ENCODE measurements around the gene ABRAXAS1. TPM values are rescaled to one million over a fixed set of nuclear protein-coding genes. Genes with fewer than 3 reads are reported as not detected.

The ABRAXAS1 gene
- total RNA-seq, 1 donor from 2014 or later: 37.5 TPM

DNA sequence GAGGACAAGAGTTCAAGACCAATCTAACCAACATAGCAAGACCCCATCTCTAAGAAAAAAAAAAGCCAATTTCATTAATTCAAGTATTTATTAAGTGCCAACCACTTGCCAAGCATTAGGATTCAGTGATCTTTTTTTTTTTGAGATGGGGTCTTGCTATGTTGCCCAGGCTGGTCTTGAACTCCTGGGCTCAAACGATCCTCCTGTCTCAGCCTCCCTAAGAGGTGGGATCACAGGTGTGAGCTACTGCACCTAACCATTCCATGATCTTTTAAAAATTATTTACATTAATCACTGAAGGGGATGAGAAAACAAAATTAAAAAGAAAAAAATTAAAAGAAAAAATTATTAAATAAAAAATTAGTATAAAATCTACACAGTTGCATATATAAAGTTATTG, 53.7 kb downstream of the ABRAXAS1 start:
- no peaks in the 10 kb centered on the region for H3K36me3 Mint-ChIP-seq (ENCODE audit: low read depth, unreplicated experiment)
- H3K4me1 Mint-ChIP-seq (ENCODE audit: unreplicated experiment): no peaks in the 10 kb centered on the region
- H3K4me3 Mint-ChIP-seq (ENCODE audit: unreplicated experiment): no peak overlapping the region
- H3K9me3 Mint-ChIP-seq (ENCODE audit: unreplicated experiment): no peaks in the 10 kb centered on the region
- H3K27ac Mint-ChIP-seq (ENCODE audit: unreplicated experiment): no peak overlapping the region
- no peaks in the 10 kb centered on the region for H3K27me3 Mint-ChIP-seq (ENCODE audit: unreplicated experiment)
- no peak for DNase-seq (ENCODE audit: low spot score)
- TF ChIP-seq, protein P1, sequence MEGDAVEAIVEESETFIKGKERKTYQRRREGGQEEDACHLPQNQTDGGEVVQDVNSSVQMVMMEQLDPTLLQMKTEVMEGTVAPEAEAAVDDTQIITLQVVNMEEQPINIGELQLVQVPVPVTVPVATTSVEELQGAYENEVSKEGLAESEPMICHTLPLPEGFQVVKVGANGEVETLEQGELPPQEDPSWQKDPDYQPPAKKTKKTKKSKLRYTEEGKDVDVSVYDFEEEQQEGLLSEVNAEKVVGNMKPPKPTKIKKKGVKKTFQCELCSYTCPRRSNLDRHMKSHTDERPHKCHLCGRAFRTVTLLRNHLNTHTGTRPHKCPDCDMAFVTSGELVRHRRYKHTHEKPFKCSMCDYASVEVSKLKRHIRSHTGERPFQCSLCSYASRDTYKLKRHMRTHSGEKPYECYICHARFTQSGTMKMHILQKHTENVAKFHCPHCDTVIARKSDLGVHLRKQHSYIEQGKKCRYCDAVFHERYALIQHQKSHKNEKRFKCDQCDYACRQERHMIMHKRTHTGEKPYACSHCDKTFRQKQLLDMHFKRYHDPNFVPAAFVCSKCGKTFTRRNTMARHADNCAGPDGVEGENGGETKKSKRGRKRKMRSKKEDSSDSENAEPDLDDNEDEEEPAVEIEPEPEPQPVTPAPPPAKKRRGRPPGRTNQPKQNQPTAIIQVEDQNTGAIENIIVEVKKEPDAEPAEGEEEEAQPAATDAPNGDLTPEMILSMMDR (IDR thresholded peaks at IDR 0.05; ENCODE audit: unreplicated experiment): no peak

DNA sequence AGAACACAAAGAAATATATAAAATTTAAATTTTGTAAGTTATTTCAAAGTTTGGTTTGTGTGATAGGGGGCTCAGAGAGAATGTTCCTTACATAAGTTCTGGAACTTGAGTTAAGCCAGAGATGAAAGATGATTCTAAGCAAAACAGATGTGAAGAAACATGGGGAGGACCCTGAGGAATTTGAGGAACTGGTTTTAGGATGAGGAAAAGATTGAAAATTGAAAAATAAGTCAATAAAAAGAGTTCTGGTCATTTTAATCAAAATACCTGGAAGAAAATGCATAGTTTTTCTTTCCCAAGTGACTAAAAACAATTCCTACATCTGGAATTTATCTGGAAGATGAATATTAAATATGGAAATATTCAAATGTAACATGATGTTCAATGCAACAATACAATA, 66.7 kb downstream of the ABRAXAS1 start:
- Mint-ChIP-seq H3K27me3 (ENCODE audit: unreplicated experiment) (no peaks in the 10 kb centered on the region), H3K9me3 (ENCODE audit: unreplicated experiment) (no peaks in the 10 kb centered on the region), H3K4me3 (ENCODE audit: unreplicated experiment) (no peak overlapping the region), H3K4me1 (ENCODE audit: unreplicated experiment) (peaks cover 6% of the 10 kb centered on the region), H3K27ac (ENCODE audit: unreplicated experiment) (no peak overlapping the region), H3K36me3 (ENCODE audit: low read depth, unreplicated experiment) (peaks cover 5% of the 10 kb centered on the region)
- TF ChIP-seq, protein P1 (IDR thresholded peaks at IDR 0.05; ENCODE audit: unreplicated experiment): no peak
- no peak for DNase-seq (ENCODE audit: low spot score)

DNA sequence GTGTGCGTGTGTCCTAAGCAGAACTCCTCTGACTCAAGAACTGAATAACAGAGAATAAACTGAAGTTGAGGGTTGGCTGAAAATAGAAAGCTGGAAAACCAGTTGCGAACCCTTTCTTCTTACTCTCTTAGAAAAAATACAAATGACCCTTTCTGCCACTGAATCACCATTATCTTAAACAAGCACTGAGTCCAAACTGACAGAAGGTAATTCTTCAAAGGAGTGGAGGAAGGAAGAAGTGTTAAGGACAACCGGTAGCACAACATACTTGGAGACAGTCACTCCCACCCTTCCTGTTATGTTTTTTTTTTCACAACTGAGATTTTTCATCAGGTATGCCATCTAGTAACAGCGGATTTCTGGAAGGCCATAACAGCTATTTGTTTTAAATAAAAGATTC, 67.3 kb downstream of the ABRAXAS1 start:
- TF ChIP-seq, protein P1 (IDR thresholded peaks at IDR 0.05; ENCODE audit: unreplicated experiment): no peak
- no peaks in the 10 kb centered on the region for H3K9me3 Mint-ChIP-seq (ENCODE audit: unreplicated experiment)
- H3K4me3 Mint-ChIP-seq (ENCODE audit: unreplicated experiment): peak overlapping the region; percentile 65
- peaks cover 6% of the 10 kb centered on the region for H3K4me1 Mint-ChIP-seq (ENCODE audit: unreplicated experiment)
- peaks cover 10% of the 10 kb centered on the region for H3K36me3 Mint-ChIP-seq (ENCODE audit: low read depth, unreplicated experiment)
- H3K27ac Mint-ChIP-seq (ENCODE audit: unreplicated experiment): peak overlapping the region; percentile 32
- no peaks in the 10 kb centered on the region for H3K27me3 Mint-ChIP-seq (ENCODE audit: unreplicated experiment)
- no peak for DNase-seq (ENCODE audit: low spot score)

DNA sequence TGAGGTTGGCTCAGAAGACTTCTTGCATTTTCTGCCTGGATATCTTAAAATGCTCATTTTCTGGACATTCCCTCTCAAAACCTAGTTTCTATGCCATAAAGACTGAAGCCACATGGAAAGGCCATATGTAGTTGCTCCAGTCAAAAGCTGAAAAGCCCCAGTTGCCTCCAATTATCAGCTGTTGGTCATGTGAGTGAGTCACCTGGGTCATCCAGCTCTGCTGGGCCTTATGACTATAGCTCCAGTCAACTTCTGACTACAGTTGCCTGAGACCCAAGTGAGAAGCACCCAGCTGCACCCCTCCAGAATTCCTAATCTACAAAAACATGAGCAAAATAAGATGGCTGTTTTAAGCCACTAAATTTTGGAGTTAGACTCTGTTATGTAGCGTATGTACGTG, 71.2 kb downstream of the ABRAXAS1 start:
- no peak for DNase-seq (ENCODE audit: low spot score)
- Mint-ChIP-seq H3K27me3 (ENCODE audit: unreplicated experiment) (no peaks in the 10 kb centered on the region), H3K9me3 (ENCODE audit: unreplicated experiment) (no peaks in the 10 kb centered on the region), H3K4me1 (ENCODE audit: unreplicated experiment) (peaks cover 6% of the 10 kb centered on the region), H3K36me3 (ENCODE audit: low read depth, unreplicated experiment) (peaks cover 5% of the 10 kb centered on the region), H3K4me3 (ENCODE audit: unreplicated experiment) (no peak overlapping the region), H3K27ac (ENCODE audit: unreplicated experiment) (no peak overlapping the region)
- TF ChIP-seq, protein P1 (IDR thresholded peaks at IDR 0.05; ENCODE audit: unreplicated experiment): no peak

Other genes starting within 250 kb of the ABRAXAS1 start
- 14.1 TPM for gene COQ2, start 200.3 kb downstream of the ABRAXAS1 start, total RNA-seq (ENCODE audit: unreplicated experiment)
- gene HPSE, start 150.3 kb downstream of the ABRAXAS1 start, total RNA-seq (ENCODE audit: unreplicated experiment): 41.0 TPM
- 14.7 TPM for gene HELQ, start 29.3 kb downstream of the ABRAXAS1 start, total RNA-seq (ENCODE audit: unreplicated experiment)
- gene MRPS18C, start 29.0 kb downstream of the ABRAXAS1 start, total RNA-seq (ENCODE audit: unreplicated experiment): 36.4 TPM
- 16.0 TPM for gene GPAT3, start 51.0 kb upstream of the ABRAXAS1 start, total RNA-seq (ENCODE audit: unreplicated experiment)